Kidney (tissue), 14 donors: ENCODE results near the gene MARK2. TPM values are rescaled to one million over a fixed set of nuclear protein-coding genes. Genes with fewer than 3 reads are reported as not detected.

ENCODE experiments used
- DNase-seq, 5 donors: peaks; one replicate each; pipeline ENCODE4 v3.0.0-alpha.2; 2013 to 2020
- FAIRE-seq: peaks from 2 replicates; lab custom pipeline; 2012; peaks lifted over from hg19 to GRCh38; lab: Jason Lieb, UNC
- H3K27ac ChIP-seq, 2 donors: one replicate each; pipeline ENCODE4 v1.7.0; 2013; ENCODE audit warnings: low read depth in 2 of 2, low read length in 2 of 2, inconsistent platforms in 1 of 2
- H3K27me3 ChIP-seq: one replicate; pipeline ENCODE4 v1.7.1; 2013; ENCODE audit warnings: low read length, inconsistent platforms; ENCODE audit not compliant: control insufficient read depth, insufficient read depth
- H3K36me3 ChIP-seq, 3 donors: one replicate each; pipeline versions ENCODE4 v1.7.0 to v1.7.1; 2013; ENCODE audit warnings: low read length in 3 of 3, control low read depth in 1 of 3, inconsistent platforms in 1 of 3; ENCODE audit not compliant: insufficient read depth in 3 of 3, control insufficient read depth in 2 of 3
- H3K4me1 ChIP-seq, 3 donors: one replicate each; pipeline versions ENCODE4 v1.7.0 to v1.7.1; 2013; ENCODE audit warnings: low read length in 3 of 3, inconsistent platforms in 1 of 3, low read depth in 1 of 3; ENCODE audit not compliant: control insufficient read depth in 2 of 3, insufficient read depth in 2 of 3
- H3K4me3 ChIP-seq, 3 donors: one replicate each; pipeline versions ENCODE4 v1.7.0 to v1.8.1; 2013; ENCODE audit warnings: low read length in 3 of 3, control low read depth in 1 of 3, inconsistent platforms in 1 of 3
- H3K9ac ChIP-seq, 3 donors: one replicate each; pipeline versions ENCODE4 v1.7.0 to v1.7.1; 2013; ENCODE audit warnings: low read length in 3 of 3, control low read depth in 1 of 3, inconsistent platforms in 1 of 3
- H3K9me3 ChIP-seq, 3 donors: one replicate each; pipeline versions ENCODE4 v1.7.0 to v1.7.1; 2013; ENCODE audit warnings: low read length in 3 of 3, control low read depth in 1 of 3, inconsistent platforms in 1 of 3; ENCODE audit not compliant: control insufficient read depth in 2 of 3, insufficient read depth in 1 of 3
- CTCF ChIP-seq: IDR thresholded peaks from 3 replicates; pipeline ENCODE4 v1.5.1; 2012; ENCODE audit warnings: mild to moderate bottlenecking, moderate library complexity, borderline replicate concordance; ENCODE audit not compliant: insufficient read depth; ENCODE audit errors: extremely low read depth
- intact Hi-C: fragments of 100-400 bp; cut with DNase I; formaldehyde crosslinking; loops from one replicate; pipeline ENCODE4 v1.11.1; 2022
- polyA plus RNA-seq: library from polyadenylated mRNA; stranded (reverse); fragments of 350-450 nt; fragmentation: Illumina TruSeq; extraction: RNeasy Lipid Tissue Mini Kit (QIAGEN cat#74804); gene quantifications from one replicate; pipeline ENCODE4 v1.2.3, GENCODE V29; 2014; ENCODE audit warnings: low read depth, low replicate concordance; ENCODE audit not compliant: insufficient read depth
- total RNA-seq: library from RNA; stranded (reverse); fragmentation: NEBNext Ultra II Directional; extraction: Animal tissue kit (Norgen Biotek cat#: 25700); gene quantifications from one replicate; pipeline ENCODE4 v1.2.1, GENCODE V29; 2021
- donor health status: control.
- donor health status: control.
- donor health status: control.
- donor health status: control.
- donor health status: control.
- donor health status: DM: yes; HTN: yes; CAD: no.
- donor health status: Normal renal cell carcinoma (clear cell type).

Gene MARK2
- total and polyA plus RNA-seq, 2 donors from 2014 or later = 11.7 to 42.6 TPM

- intact Hi-C loops = no loop called here
- no peak for FAIRE-seq
Observed at GRCh38 chr11:63818609-63819008, 20.3 kb upstream of the MARK2 start.

GRCh38 chr11:63821411-63821810 lies 17.5 kb upstream of the MARK2 start:
- Histone ChIP-seq H3K36me3 (peaks cover 8 to 48% (median 31%) of the 10 kb centered on the region in 3 donors), H3K9me3 (no peaks in the 10 kb centered on the region), H3K4me1 (no peaks in the 10 kb centered on the region), H3K27ac (no peak overlapping the region), H3K4me3 (no peak overlapping the region), H3K27me3 (no peaks in the 10 kb centered on the region), H3K9ac (no peak overlapping the region)
- DNase-seq (no peak), FAIRE-seq (no peak)
- intact Hi-C loops = no loop called here
- no peak for TF ChIP-seq CTCF

More at GRCh38 chr11:63818609-63819008, 20.3 kb upstream of the MARK2 start:
- no peak overlapping the region for H3K27ac ChIP-seq
- no peaks in the 10 kb centered on the region for H3K27me3 ChIP-seq
- no peak overlapping the region for H3K4me3 ChIP-seq
- peaks cover 0 to 11% (median 3%) of the 10 kb centered on the region in 3 donors for H3K4me1 ChIP-seq
- TF ChIP-seq CTCF = no peak
- no peaks in the 10 kb centered on the region for H3K9me3 ChIP-seq
- H3K9ac ChIP-seq = no peak overlapping the region
- no peak for DNase-seq
- peaks cover 9 to 34% (median 17%) of the 10 kb centered on the region in 3 donors for H3K36me3 ChIP-seq

GRCh38 chr11:63826471-63827190 lies 12.3 kb upstream of the MARK2 start:
- DNase-seq (no peak), FAIRE-seq (no peak)
- intact Hi-C loops = no loop called here

More at GRCh38 chr11:63826471-63827190, 12.3 kb upstream of the MARK2 start:
- H3K4me1 ChIP-seq = no peaks in the 10 kb centered on the region
- peaks cover 0 to 28% (median 22%) of the 10 kb centered on the region in 3 donors for H3K36me3 ChIP-seq
- H3K9me3 ChIP-seq = no peaks in the 10 kb centered on the region
- no peaks in the 10 kb centered on the region for H3K27me3 ChIP-seq
- TF ChIP-seq CTCF = no peak
- H3K9ac ChIP-seq = no peak overlapping the region
- H3K27ac ChIP-seq = no peak overlapping the region
- no peak overlapping the region for H3K4me3 ChIP-seq
